ENCODE measurements around the gene ZFHX3.
"Not testable (repeated sequence)": the region's sequence is repeated elsewhere in the genome, so short reads cannot be mapped to it uniquely, and the experiment has no call there.

Gene ZFHX3

GRCh38 chr16:73083271-73083670 is 35.3 kb upstream of the ZFHX3 start:
- Mint-ChIP-seq H3K4me3 (no peak overlapping the region), H3K4me1 (no peaks in the 10 kb centered on the region), H3K27ac (no peak overlapping the region), H3K36me3 (ENCODE audit: low read depth) (peaks cover 4% of the 10 kb centered on the region), H3K9me3 (peaks cover 11% of the 10 kb centered on the region), H3K27me3 (ENCODE audit: low read depth) (peaks cover 21% of the 10 kb centered on the region)
- TF ChIP-seq CTCF (IDR thresholded peaks at IDR 0.05; ENCODE audit: unreplicated experiment in 3 of 3), result no peak

GRCh38 chr16:73082634-73083051 is 34.7 kb upstream of the ZFHX3 start:
- H3K4me3 Mint-ChIP-seq; H3K27ac Mint-ChIP-seq; H3K36me3 Mint-ChIP-seq (ENCODE audit: low read depth); H3K4me1 Mint-ChIP-seq: not testable (repeated sequence)
- peaks cover 26% of the 10 kb centered on the region for H3K27me3 Mint-ChIP-seq (ENCODE audit: low read depth)
- peaks cover 11% of the 10 kb centered on the region for H3K9me3 Mint-ChIP-seq

GRCh38 chr16:73080931-73081330 is 33.0 kb upstream of the ZFHX3 start:
- TF ChIP-seq CTCF (IDR thresholded peaks at IDR 0.05; ENCODE audit: unreplicated experiment in 3 of 3), result no peak
- Mint-ChIP-seq H3K9me3 (peaks cover 8% of the 10 kb centered on the region), H3K27me3 (ENCODE audit: low read depth) (peaks cover 29% of the 10 kb centered on the region)

GRCh38 chr16:73076324-73076810 is 28.4 kb upstream of the ZFHX3 start:
- peaks cover 4% of the 10 kb centered on the region for H3K36me3 Mint-ChIP-seq (ENCODE audit: low read depth)
- peak overlapping the region in 1 of 3 experiments; percentile 26 for H3K27ac Mint-ChIP-seq
- TF ChIP-seq CTCF (IDR thresholded peaks at IDR 0.05; ENCODE audit: unreplicated experiment in 3 of 3), result no peak
- no peaks in the 10 kb centered on the region for H3K9me3 Mint-ChIP-seq
- H3K27me3 Mint-ChIP-seq (ENCODE audit: low read depth), result peaks cover 43% of the 10 kb centered on the region
- no peak overlapping the region for H3K4me3 Mint-ChIP-seq
- H3K4me1 Mint-ChIP-seq, result peaks cover 10% of the 10 kb centered on the region

More at GRCh38 chr16:73080931-73081330, 33.0 kb upstream of the ZFHX3 start:
- Mint-ChIP-seq H3K4me1 (peaks cover 6% of the 10 kb centered on the region), H3K27ac (no peak overlapping the region), H3K36me3 (ENCODE audit: low read depth) (peaks cover 4% of the 10 kb centered on the region), H3K4me3 (no peak overlapping the region)

- Mint-ChIP-seq H3K9me3 (no peaks in the 10 kb centered on the region), H3K27ac (no peak overlapping the region), H3K4me3 (no peak overlapping the region), H3K27me3 (ENCODE audit: low read depth) (peaks cover 51% of the 10 kb centered on the region), H3K4me1 (peaks cover 28% of the 10 kb centered on the region), H3K36me3 (ENCODE audit: low read depth) (peaks cover 4% of the 10 kb centered on the region)
- TF ChIP-seq CTCF (IDR thresholded peaks at IDR 0.05; ENCODE audit: unreplicated experiment in 3 of 3), result no peak
Measured at GRCh38 chr16:73074382-73074781, 26.5 kb upstream of the ZFHX3 start.

GRCh38 chr16:73072051-73072450 is 24.1 kb upstream of the ZFHX3 start:
- H3K36me3 Mint-ChIP-seq (ENCODE audit: low read depth); H3K9me3 Mint-ChIP-seq; H3K4me3 Mint-ChIP-seq: not testable (repeated sequence)
- Mint-ChIP-seq H3K27ac (peak overlapping the region in 1 of 3 experiments; percentile 90), H3K4me1 (peaks cover 48% of the 10 kb centered on the region), H3K27me3 (ENCODE audit: low read depth) (peaks cover 58% of the 10 kb centered on the region)

GRCh38 chr16:73071131-73071940 is 23.4 kb upstream of the ZFHX3 start:
- peaks cover 64% of the 10 kb centered on the region for H3K27me3 Mint-ChIP-seq (ENCODE audit: low read depth)
- H3K36me3 Mint-ChIP-seq (ENCODE audit: low read depth), result no peaks in the 10 kb centered on the region
- H3K4me1 Mint-ChIP-seq, result peaks cover 43% of the 10 kb centered on the region
- TF ChIP-seq CTCF (IDR thresholded peaks at IDR 0.05; ENCODE audit: unreplicated experiment in 3 of 3), result no peak
- no peaks in the 10 kb centered on the region for H3K9me3 Mint-ChIP-seq
- H3K27ac Mint-ChIP-seq, result peak overlapping the region; percentile 90 to 96 (median 94)
- peak overlapping the region; percentile 79 to 84 (median 82) for H3K4me3 Mint-ChIP-seq

All from nephron (organoid).